Islet precursor cell (in vitro differentiated cells): ENCODE data around the gene FALEC.
A peak's percentile ranks its signal among the peaks of the same experiment; 100 is the strongest.

ENCODE experiments used
- DNase-seq: peaks from one replicate; pipeline ENCODE4 v3.0.0-alpha.2; 2018

FALEC gene

GRCh38 chr1:150512846-150513245, 2.7 kb upstream of the FALEC start:
- DNase-seq, result no peak

- no peak for DNase-seq
Measured at GRCh38 chr1:150513351-150513791, 2.2 kb upstream of the FALEC start.

- no peak for DNase-seq
Measured at GRCh38 chr1:150514260-150514659, 1.3 kb upstream of the FALEC start.

GRCh38 chr1:150514913-150515327, 632 bp upstream of the FALEC start:
- DNase-seq, result no peak

- DNase-seq, result no peak
Measured at GRCh38 chr1:150516050-150516591, 569 bp downstream of the FALEC start.

- DNase-seq, result no peak
Measured at GRCh38 chr1:150516616-150517015, 1.1 kb downstream of the FALEC start.

GRCh38 chr1:150521196-150521968, 5.8 kb downstream of the FALEC start:
- no peak for DNase-seq

- no peak for DNase-seq
Measured at GRCh38 chr1:150525348-150525747, 9.8 kb downstream of the FALEC start.

- no peak for DNase-seq
Measured at GRCh38 chr1:150528196-150528595, 12.6 kb downstream of the FALEC start.

- DNase-seq, result no peak
Measured at GRCh38 chr1:150529017-150529416, 13.5 kb downstream of the FALEC start.

- no peak for DNase-seq
Measured at GRCh38 chr1:150530491-150531159, 15.1 kb downstream of the FALEC start.

- DNase-seq, result no peak
Measured at GRCh38 chr1:150532860-150533259, 17.3 kb downstream of the FALEC start.

GRCh38 chr1:150534002-150534401, 18.4 kb downstream of the FALEC start:
- no peak for DNase-seq

- peak; percentile 87 for DNase-seq
Measured at GRCh38 chr1:150535511-150536287, 20.1 kb downstream of the FALEC start.

GRCh38 chr1:150536836-150537731, 21.5 kb downstream of the FALEC start:
- no peak for DNase-seq

GRCh38 chr1:150537732-150538684, 22.5 kb downstream of the FALEC start:
- DNase-seq, result peak; percentile 92

GRCh38 chr1:150543500-150544143, 28.1 kb downstream of the FALEC start:
- no peak for DNase-seq

GRCh38 chr1:150544204-150544603, 28.7 kb downstream of the FALEC start:
- DNase-seq, result no peak

GRCh38 chr1:150545486-150546032, 30.0 kb downstream of the FALEC start:
- no peak for DNase-seq

- no peak for DNase-seq
Measured at GRCh38 chr1:150546294-150546937, 30.9 kb downstream of the FALEC start.
